GM18511 (cell line): Measurements from ENCODE around the gene MRPS35.

Experiments used
- ATAC-seq: cut with Tn5 transposase; IDR thresholded peaks from one replicate; pipeline ENCODE4 v1.9.1; 2021; ENCODE audit warnings: mild to moderate bottlenecking, moderate library complexity; ENCODE audit not compliant: unreplicated experiment

MRPS35 gene

DNA sequence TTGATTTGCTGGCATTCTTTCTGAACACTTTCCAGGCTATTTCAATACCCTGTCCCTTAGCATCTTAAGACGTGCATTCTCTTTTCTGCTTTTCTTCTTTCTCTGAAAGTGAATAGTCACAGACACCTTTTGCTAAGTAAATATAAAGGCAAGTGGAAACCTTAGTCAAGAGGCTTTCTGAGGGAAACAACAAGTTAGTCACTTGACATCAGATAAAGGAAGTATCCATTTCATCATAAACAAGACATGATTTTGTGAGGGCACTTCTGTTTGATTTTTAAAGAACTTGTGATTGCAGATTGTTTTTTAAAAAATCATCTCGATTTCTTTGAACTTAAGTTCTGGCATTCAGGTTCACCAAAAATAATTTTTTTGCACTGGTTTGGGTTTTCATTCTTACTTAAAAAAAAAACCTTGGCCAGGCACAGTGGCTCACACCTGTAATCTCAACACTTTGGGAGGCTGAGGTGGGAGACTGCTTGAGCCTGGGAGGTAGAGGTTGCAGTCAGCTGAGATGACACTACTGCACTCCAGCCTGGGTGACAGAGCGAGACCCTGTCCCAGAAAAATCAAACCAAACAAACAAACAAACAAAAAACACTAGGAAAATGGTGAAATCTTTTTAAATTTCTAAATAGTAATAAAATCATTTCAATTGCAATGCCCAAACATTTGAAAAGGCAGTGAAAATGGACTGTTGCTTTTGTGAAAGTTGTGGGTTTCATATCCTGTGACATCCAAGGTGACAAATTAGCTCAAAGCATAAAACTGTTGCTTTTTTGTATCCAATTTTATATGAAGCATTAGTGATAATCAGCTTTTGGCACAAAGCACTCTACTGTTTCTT, 61.1 kb downstream of the MRPS35 start:
- no peak for ATAC-seq

DNA sequence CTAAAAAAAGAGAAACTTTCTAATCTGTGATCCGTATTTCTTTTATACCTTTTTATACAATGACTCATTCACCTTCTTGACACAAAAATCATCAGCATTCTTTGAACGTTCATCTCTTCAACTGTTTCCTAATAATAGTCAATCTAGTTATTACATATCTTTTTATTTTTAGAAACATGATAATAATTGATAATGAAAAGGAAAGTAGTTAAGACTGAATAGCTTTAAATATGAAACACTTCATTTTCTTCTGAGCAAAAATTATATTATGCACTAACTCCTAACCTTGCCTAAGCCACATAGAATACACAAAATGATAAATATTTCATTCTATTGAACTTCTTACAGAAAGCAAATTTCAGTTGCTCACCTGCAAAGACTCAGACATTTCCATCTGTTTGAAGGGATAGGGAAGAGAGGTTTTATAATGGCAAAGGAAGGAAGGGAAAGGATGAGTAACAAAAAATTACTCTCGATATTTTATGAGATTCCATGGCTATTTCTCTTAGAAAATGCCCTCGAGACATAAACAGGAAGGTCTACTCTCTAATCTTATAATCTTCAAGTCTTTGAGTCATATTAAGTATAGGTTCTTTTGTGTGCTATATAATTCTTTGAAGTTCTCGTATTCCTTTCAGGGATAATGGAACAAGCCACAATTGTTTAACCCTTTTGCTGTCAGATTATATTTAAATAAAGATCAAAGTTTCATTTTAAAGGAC, 61.9 kb downstream of the MRPS35 start:
- ATAC-seq: no peak

DNA sequence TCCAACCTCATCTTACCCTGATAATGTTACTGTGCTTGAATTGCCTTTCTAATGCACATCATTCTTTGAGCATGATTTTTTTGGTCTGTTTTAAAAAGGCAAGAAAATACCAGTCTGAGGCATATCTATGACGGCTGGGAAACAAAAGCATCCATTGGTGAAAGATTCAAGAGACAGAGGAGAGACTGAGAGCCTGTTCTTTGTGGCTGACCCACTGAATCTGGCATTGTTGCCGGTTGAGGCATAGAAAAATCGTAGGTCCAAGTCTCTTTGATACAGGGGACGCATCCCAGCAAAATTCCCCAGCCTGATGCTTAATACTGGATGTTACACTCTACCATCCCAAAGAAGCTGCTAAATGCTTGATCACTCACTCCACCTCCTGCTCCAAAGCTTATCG, 66.5 kb downstream of the MRPS35 start:
- no peak for ATAC-seq

DNA sequence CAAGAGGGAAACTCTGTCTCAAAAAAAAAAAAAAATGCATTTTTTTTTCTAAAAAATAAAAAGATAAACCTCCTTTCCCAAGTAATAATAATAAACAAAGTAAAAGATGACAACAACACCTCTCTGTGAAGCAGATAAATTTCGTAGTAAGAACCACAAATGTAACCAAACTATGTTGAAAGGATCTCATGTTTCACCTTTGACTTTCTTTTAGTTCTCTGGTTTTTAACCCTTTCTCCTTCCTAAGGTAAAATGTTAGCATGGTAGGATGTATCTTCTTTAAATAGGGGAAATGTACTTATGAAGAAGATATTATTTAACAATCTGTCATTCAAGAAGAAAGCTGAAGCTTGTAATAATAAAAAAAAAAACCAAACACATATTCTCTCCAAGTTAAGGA, 67.6 kb downstream of the MRPS35 start:
- no peak for ATAC-seq

DNA sequence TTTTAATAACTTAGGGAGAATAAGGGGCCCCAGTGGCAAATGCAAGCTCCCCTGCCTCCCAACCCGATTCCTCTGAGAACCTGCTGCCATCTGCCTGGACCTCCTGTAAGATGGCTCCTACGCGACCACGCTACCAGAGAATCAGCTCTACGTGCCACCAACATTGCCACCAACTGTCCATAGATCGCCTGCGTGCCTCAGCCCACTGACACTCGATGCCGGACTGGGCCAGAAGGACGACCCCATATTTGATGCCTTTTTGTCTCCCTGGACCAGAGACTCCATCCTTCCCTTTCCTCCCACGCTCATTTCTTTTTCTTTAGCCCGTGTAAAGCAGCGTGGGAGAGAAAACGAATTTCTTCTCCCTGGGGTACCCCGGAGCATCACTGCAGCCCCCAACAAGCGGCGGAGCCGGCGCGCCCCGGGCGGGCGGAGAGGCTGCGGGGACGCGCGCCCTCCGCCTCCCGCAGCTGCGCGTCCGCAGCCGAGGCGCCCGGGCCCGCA, 68.8 kb downstream of the MRPS35 start:
- ATAC-seq: peak; percentile 18

DNA sequence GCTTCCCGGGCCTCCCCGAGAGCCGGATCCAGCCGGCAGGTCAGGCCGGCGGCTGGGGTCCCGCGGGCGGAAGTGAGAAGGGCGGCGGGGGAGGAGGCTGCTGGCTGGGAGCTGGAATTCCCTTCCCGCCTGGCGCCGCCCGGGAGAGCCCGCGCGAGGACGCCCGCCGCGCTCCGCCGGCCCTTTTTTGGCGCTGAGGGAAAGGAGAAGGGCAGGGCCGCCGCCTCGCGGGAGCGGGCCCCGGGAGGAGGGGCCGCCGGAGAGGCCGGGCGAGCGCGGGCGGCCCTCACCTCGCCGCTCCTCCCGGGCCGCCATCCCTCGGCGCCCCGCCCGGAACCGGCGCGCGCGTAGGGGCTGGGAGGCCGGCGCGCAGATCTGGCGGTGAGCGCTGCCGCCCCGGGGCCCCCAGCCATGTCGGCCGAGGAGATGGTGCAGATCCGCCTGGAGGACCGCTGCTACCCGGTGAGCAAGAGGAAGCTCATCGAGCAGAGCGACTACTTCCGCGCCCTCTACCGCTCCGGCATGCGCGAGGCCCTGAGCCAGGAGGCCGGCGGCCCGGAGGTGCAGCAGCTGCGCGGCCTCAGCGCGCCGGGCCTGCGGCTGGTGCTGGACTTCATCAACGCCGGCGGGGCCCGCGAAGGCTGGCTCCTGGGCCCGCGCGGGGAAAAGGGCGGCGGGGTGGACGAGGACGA, 69.4 kb downstream of the MRPS35 start, which contains the start of the genes KLHL42 and MANSC4:
Gene KLHL42 (plus strand): TSS at position 314 of the 692 bp plus-strand sequence. CDS start 98 bp downstream, at position 412.
Gene MANSC4 (minus strand): TSS at position 317 of the 692 bp plus-strand sequence. CDS start 8,960 bp downstream, outside the sequence.
- peak; percentile 81 for ATAC-seq

DNA sequence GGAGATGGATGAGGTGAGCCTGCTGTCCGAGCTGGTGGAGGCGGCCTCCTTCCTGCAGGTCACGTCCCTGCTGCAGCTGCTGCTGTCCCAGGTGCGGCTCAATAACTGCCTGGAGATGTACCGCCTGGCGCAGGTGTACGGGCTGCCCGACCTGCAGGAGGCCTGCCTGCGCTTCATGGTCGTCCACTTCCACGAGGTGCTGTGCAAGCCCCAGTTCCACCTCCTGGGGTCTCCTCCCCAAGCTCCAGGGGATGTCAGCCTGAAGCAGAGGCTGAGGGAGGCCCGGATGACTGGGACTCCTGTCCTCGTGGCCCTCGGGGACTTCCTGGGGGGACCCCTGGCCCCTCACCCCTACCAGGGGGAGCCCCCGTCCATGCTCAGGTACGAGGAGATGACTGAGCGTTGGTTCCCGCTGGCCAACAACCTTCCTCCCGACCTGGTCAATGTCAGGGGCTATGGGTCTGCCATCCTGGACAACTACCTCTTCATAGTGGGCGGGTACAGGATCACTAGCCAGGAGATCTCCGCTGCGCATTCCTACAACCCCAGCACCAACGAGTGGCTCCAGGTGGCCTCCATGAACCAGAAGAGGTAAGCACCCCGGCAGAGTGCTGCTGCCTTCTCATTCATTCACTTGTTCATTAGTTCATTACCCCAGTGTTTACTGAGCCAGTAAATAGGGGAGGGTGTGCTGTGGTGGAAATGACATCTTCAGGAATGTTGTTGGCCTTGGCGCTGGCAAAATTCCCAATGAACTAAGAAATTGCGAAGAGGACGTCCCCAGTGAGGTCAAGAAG, 70.2 kb downstream of the MRPS35 start:
- ATAC-seq: peak; percentile 37

DNA sequence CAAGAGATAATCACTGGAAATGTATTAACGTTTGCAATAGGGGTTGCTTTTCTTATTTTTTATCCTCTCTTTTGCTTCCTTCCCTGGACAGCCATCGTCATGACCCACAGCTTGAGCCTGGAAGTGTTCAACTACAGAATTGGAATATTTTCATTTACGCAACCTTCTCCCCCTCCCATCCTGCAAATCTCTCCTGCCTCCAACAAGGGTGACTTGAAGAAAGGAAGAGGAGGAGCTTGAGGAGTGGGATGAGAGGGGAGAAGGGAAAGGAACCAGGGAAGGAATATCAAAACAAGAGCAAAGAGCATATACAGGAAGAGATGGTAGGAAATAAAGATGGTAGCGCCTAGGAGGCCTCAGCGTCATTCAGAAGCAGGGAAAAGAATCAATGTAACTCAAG, 71.0 kb downstream of the MRPS35 start:
- ATAC-seq: no peak

DNA sequence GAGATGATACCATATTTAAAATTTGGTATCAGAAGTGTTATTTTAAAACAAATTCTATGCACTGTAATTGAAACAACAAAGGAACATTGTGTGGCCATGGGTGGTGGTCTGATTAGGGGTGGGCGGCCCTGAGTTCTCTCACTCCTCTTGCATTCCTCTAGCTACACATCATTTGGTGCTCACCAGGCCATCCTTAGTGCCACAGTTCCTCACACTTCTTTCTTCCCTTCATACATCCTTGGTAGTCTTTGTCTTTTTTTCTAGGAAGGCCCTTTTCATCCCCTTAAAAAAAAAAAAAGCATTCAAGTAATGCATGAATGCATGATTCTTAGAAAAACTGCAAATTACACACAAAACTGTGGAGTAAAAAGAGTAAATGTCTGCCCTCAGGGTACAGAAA, 71.8 kb downstream of the MRPS35 start:
- ATAC-seq: no peak

DNA sequence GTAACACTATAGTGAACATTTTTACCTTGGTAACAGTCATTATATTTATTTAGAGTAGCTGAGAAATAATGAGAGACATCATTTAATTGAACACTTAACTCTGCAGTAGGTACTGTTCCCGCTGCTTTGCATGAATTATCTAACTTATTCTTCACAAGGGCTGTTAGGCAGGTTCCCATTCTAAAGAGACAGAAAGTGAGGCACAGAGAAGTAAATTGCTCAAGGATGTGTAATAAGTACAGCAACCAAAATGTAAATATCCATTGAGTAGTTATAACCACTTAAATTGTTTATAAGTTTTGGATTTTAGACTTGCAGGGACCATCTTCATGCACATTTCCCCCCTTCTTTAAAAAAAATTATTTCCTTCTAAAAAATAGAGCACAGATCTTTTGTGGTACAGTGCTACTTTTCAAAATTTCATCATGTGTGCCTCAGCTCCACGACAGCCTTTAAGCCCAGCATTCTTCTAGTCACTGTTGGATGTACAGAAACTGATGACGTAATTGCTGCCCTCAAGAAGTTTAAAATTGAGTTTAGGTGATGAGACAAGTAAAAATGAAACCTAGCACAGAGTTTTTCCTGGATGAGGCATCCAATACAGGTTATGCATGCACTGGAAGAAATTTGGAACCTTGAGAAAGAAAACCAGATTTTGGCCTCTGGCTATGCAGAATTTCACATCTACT, 75.4 kb downstream of the MRPS35 start:
- ATAC-seq: peak; percentile 46

DNA sequence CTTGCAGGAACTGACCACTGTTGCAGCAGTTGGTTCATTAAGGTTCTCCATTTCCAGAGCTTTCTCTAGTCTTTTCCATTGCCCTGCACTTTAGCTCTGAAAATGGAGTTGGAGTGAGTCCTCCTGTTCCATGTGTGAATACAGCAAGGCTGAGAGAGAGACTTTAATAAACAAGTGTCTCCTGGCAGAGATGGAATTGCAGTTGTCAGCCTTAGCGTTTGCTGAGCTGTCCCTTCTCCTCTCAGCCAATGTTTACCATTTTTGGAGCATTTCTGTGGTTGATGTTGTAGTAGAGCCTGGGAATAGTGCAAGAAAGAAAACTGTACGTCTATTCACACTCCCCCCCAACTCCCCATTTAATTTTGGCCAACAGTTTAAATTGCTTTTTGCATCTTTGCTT, 76.9 kb downstream of the MRPS35 start:
- no peak for ATAC-seq

DNA sequence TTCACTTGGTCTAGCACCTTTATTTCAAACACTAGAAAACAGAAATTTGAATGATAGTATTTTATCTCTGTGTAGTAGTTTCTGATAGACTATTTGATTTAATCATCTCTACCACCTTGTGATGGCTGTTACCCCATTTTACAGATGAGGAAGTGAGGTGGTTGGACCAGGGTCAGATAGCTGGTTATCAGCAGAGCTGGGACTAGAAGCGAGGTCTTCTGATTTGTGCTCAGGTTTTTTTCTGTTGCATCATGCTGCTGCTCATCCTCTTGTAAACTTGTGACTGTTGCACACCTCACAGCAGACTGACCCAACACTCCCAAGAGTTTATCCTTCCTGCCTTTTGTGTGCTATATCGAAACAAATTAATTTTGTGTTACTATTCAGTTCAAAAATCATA, 79.5 kb downstream of the MRPS35 start:
- ATAC-seq: no peak

DNA sequence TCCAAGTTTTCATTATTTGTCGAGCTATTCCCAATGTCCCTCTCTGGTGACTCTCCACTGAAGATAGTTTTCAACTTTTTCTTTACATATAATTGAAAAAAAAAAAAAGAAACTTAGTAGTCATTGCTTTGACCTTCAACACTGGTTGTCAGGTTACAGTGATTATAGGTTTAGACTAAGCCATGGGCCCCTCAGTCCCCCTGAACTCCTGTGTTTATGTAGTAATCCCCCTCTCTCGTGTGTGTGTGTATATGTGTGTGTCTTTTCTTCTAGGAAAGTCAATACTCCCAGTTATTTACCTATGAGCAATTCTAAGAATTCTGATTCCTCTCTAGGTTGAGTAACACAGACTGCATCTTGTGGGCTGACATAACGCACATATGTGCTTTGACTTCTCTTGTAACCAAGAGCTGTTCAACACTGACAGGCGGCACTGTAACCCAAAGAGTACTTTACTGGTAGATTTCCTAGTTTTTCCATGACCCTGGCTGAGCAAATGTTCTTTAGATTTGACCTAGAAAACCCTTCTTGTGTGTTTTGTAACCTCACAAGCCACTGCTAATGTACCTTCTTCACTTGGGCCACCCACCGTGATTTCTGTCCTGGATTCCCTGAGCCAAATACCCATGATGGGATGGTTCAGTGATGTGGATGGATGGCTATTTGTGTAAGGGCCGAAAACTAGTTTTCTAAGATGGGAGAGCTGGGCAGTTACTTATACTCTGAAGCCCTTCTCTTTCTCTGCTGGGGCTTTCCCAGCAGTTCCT, 84.4 kb downstream of the MRPS35 start:
- ATAC-seq: no peak

DNA sequence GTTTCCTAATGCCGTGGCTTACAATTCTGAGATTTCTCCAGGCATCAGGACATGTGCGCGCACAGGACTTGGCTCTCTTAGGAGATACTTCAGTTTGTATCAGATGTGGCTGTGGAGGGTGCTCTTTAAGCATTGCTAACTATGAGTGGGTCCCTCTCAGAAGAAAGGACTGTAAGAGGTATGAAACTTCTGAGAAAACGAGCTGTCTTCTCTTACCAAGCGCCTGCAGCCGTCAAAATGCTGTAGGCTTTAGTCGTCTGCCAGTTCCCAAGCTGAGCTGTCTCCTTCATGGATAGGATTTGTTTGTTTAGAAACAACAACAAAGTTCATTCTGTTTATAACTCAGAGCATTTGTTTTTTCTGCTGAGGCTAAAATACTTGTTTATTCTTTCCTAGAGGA, 85.5 kb downstream of the MRPS35 start:
- ATAC-seq: no peak

DNA sequence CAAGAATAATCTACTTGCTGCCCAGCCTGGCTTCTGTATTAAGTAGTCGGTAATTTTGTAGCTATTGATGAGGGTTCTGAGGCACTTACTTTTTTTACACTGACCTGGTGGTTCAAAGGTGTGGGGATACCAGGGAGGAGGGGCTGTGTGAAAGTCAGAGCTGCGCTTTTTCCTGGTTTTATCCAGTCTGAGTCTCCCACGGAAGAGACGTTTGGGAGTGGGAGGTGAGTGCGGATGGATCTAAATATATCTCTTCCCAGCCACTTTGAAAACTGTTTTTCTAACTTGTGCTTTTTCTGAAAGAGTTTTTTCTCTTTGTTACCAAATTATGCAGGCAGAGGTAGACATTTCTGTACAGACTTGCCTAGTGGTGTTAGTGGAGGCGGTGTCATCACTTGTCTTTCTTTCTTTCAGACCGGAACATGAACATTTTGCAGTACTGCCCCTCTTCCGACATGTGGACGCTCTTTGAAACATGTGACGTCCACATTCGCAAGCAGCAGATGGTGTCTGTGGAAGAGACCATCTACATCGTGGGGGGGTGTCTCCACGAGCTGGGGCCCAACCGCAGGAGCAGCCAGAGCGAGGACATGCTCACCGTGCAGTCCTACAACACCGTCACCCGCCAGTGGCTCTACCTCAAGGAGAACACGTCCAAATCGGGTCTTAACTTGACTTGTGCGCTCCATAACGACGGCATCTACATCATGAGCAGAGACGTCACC, 86.8 kb downstream of the MRPS35 start:
- ATAC-seq: no peak

DNA sequence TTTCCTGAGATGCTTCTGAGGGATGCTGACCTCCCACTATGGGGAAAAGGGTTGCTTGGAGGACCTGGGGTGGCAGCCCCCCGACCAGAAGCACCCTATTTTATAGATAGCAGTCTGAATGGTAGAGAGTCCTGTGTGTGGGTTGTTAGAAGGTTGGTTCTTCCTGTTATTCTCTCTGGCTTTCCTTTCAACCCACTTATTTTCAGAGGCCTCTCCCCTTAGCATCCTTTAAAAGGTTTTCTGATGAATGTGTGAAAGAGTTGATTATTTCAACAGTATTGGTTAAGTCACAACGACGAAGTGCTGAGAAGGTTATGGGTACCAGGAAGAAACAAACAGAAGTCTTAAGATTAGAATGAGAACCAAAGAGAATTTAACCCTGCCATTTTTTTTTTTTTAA, 90.2 kb downstream of the MRPS35 start:
- ATAC-seq: no peak

DNA sequence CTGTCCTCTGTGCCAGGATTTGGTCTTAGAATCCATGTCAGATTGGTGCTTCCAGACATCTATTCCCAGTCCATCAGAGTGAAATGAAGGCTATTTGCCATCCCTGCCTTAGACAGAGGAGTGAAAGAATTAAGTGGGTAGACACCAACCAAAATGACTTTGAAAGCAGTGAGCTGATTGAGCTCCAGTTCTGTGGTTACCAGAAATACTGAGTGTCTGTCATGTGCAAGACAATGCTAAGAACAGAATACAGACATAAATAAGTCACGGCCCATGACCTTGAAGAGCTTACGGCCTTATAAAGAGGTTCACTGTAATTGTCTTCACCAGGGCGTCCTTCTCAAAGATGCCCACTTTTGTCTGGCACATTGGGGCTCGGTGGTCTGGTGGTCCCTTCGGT, 91.0 kb downstream of the MRPS35 start:
- ATAC-seq: no peak

DNA sequence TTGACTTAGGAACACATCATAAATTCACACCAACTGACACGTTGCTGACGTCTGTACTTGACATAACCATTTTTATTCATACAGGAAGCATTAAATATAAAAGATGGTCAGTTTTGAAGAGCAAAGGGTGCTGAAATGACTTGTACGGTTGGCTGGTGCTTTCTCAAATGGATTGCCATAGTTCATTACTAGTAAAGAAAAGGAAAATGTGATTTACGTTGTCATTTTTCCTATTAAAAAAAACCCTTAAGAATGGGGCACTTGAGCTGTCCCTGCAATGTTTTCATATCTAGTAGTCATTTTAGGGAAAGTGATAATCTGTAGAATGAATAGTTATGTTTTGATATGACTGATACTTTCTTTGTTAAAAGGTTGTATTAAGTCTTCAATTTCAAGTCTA, 91.9 kb downstream of the MRPS35 start:
- ATAC-seq: no peak

DNA sequence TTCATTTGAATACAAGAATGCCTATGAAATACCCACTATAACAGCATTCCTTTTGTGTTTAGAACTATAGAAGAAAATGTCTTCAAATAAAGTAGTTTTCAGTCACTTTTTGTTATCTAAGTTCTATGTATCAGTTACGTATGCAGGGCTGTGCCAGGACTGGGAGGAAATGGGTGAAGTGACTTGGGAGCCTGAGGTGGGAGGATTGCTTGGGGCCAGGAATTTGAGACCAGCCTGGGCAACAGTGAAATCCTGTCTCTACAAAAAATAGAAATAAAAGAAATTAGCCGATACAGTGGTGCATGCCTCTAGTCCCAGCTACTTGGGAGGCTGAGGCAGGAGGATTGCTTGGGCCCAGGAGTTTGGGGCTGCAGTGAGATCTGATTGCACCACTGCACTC, 92.3 kb downstream of the MRPS35 start:
- no peak for ATAC-seq
